GM19035 (cell line): ENCODE results near the gene RIC8A.

Source experiments
- ATAC-seq: cut with Tn5 transposase; IDR thresholded peaks from one replicate; pipeline ENCODE4 v1.9.1; 2021; ENCODE audit not compliant: unreplicated experiment

RIC8A gene

GRCh38 chr11:203945-204586 is 3.4 kb upstream of the RIC8A start:
- no peak for ATAC-seq

GRCh38 chr11:204587-205109 is 2.9 kb upstream of the RIC8A start:
- no peak for ATAC-seq

GRCh38 chr11:205221-206001 is 2.1 kb upstream of the RIC8A start:
- ATAC-seq = no peak

GRCh38 chr11:206002-206384 is 1.5 kb upstream of the RIC8A start:
- ATAC-seq = no peak

GRCh38 chr11:206526-207207 is 841 bp upstream of the RIC8A start:
- ATAC-seq = peak; percentile 2

GRCh38 chr11:207863-208180 is 314 bp downstream of the RIC8A start:
- no peak for ATAC-seq

- ATAC-seq = no peak
Measured at GRCh38 chr11:208181-208916, 841 bp downstream of the RIC8A start.

- ATAC-seq = no peak
Measured at GRCh38 chr11:208917-209260, 1.4 kb downstream of the RIC8A start.

- ATAC-seq = no peak
Measured at GRCh38 chr11:209275-210121, 2.0 kb downstream of the RIC8A start.

- ATAC-seq = no peak
Measured at GRCh38 chr11:210122-210802, 2.8 kb downstream of the RIC8A start.

GRCh38 chr11:210803-211180 is 3.3 kb downstream of the RIC8A start:
- no peak for ATAC-seq

GRCh38 chr11:211295-211694 is 3.8 kb downstream of the RIC8A start:
- no peak for ATAC-seq

GRCh38 chr11:211741-212140 is 4.2 kb downstream of the RIC8A start:
- ATAC-seq = no peak

GRCh38 chr11:212150-213100 is 4.9 kb downstream of the RIC8A start:
- no peak for ATAC-seq

GRCh38 chr11:213111-213510 is 5.6 kb downstream of the RIC8A start:
- ATAC-seq = no peak

- no peak for ATAC-seq
Measured at GRCh38 chr11:214083-214482, 6.6 kb downstream of the RIC8A start.

- ATAC-seq = no peak
Measured at GRCh38 chr11:215581-216037, 8.1 kb downstream of the RIC8A start.

- no peak for ATAC-seq
Measured at GRCh38 chr11:216081-216974, 8.8 kb downstream of the RIC8A start.
